SKM-1 (cell line): Measurements from ENCODE around the gene CRELD2.
A peak's percentile ranks its signal among the peaks of the same experiment; 100 is the strongest.

Source experiments
- DNase-seq: peaks from one replicate; lab custom pipeline; 2025; ENCODE audit not compliant: unreplicated experiment; lab: John Stamatoyannopoulos, UW

CRELD2 gene, protein sequence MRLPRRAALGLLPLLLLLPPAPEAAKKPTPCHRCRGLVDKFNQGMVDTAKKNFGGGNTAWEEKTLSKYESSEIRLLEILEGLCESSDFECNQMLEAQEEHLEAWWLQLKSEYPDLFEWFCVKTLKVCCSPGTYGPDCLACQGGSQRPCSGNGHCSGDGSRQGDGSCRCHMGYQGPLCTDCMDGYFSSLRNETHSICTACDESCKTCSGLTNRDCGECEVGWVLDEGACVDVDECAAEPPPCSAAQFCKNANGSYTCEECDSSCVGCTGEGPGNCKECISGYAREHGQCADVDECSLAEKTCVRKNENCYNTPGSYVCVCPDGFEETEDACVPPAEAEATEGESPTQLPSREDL

DNA sequence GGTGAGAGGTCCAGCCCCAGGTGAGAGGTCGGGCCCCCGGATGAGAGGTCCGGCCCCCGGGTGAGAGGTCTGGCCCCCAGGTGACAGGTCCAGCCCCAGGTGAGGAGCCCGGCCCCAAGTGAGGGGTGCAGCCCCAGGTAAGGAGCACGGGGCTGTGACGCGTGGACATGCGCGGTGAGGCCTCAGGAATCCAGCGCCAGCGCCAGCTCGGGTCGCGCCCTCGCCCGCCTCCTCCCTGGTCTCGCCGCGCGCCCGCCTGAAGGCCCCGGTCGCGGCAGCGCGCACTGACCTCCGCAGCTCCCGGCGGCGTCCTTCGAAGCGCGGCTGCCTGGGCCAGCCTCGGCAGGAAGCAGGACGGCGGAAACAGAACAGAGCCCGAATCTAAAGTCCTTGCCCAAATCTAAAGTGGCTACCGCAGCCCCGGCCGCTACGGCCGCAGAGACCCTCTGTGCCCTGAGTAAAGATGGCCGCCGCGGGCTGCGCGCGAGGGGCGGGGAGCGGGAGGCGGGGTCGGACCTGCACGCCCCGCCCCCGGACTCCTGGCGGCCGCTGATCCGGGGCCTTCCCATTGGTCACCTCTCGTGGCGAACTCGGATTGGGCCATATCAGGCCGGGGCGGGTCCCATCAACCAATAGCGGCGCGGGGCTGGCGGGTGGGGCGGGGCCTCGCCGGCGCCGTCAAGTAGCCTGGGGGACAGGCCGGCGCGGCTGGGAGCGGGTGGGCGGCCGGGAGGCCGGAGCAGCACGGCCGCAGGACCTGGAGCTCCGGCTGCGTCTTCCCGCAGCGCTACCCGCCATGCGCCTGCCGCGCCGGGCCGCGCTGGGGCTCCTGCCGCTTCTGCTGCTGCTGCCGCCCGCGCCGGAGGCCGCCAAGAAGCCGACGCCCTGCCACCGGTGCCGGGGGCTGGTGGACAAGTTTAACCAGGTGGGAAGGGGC, at the start of gene CRELD2, which contains the start of gene ALG12:
Gene CRELD2, plus strand, starts transcription at position 661 of the 937 bp plus-strand sequence. Its CDS starts 136 bp downstream, at position 797.
Gene ALG12, minus strand, starts transcription at position 465 of the 937 bp plus-strand sequence. CDS start 4,673 bp downstream, outside the sequence.
- DNase-seq = peak; percentile 95

DNA sequence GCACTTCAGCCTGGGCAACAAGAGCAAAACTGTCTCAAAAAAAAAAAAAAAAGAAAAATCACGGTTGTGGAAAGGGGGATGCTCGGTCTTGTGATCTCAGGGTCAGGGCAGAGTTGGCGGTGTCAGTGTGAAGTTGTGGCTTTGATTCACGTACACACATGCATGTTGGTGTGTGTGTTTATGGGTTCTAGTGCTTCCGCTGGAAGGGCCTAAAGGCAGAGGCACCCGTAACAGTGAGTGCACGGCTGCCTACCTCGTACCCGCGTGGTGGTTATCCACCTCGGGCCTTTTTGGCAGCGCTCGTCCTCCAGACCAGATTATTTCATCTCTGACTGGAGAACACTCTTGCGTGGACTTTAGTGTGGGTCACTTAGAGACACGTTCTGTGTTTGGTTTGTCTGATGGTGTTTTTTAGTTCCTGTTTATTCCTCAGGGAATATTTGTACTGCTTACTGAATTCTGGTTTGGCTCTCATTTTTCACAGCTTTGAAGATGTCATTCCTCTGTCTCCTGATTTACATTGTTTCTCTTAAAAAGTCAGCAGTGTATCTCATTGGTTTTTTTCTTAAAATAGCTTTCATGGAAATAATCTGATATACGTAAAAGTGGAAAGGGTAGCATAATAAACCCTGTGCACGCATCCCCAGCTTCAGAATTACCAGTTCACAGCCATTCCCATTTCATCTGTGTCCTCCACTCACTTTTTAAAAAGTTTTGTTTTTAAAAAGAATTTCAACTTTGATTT, 49.2 kb upstream of the CRELD2 start:
- no peak for DNase-seq

- no peak for DNase-seq
Observed at GRCh38 chr22:49869845-49870712, 48.4 kb upstream of the CRELD2 start.

- no peak for DNase-seq
Observed at GRCh38 chr22:49871482-49871881, 47.0 kb upstream of the CRELD2 start.

GRCh38 chr22:49872347-49872746, 46.1 kb upstream of the CRELD2 start:
- DNase-seq = no peak

- no peak for DNase-seq
Observed at GRCh38 chr22:49873228-49873940, 45.0 kb upstream of the CRELD2 start.

DNA sequence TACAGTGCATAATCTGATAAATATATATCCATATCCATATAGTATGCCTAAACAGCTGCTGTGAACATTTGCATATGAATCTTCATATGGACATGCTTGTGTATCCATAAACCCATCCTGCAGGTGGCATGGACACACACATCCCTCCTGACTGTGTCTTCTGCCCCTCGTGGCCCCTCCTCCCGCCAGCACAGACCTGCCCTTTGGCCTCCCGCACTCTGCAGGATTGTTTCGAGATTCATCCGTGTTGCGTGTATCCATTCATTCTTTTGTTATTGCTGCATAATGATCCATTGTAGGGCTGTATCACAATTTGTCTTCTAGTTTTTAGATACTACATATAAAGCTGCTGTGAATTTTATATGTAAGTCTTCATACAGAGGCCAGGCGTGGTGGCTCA, 40.8 kb upstream of the CRELD2 start:
- DNase-seq = no peak

- no peak for DNase-seq
Observed at GRCh38 chr22:49878206-49878605, 40.2 kb upstream of the CRELD2 start.

DNA sequence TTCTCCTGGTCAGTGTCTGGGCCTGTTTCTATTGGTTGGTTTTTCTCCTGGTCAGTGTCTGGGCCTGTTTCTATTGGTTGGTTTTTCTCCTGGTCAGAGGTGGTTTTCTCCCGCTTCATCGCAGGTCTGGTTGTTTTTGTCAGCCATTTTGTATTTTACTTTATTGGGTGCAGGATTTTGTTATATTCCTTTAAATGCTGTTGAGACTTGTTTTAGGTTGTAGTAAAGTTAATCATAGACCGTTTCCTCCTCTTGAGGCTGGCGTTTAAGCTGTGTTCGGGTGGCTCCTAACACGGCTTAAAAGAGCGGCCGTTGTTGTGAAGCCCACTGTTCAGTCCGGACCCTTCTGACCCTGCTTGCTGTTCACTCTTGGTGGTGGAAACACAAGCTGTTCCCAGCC, 38.6 kb upstream of the CRELD2 start:
- DNase-seq = no peak

DNA sequence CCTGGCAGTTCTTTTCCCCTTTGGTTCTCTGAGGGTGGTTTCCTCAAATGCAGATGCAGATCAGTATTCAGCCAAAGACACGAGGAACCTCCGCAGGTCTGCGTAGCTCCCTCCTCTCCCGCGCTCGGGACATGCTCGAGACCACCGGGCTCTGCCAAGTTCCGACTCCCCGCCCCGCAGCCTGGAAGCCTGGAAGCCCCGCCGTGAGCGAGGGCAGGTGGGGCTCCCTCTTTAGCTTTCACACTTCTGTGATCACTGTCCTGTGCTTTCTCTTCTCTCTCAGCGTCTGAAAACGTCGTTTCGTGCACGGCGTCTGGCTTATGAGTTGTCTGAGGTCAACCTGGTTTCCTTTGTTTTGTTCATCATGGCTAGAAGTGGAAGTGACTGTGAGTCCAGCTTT, 38.2 kb upstream of the CRELD2 start:
- no peak for DNase-seq

- DNase-seq = no peak
Observed at GRCh38 chr22:49881856-49882255, 36.6 kb upstream of the CRELD2 start.

DNA sequence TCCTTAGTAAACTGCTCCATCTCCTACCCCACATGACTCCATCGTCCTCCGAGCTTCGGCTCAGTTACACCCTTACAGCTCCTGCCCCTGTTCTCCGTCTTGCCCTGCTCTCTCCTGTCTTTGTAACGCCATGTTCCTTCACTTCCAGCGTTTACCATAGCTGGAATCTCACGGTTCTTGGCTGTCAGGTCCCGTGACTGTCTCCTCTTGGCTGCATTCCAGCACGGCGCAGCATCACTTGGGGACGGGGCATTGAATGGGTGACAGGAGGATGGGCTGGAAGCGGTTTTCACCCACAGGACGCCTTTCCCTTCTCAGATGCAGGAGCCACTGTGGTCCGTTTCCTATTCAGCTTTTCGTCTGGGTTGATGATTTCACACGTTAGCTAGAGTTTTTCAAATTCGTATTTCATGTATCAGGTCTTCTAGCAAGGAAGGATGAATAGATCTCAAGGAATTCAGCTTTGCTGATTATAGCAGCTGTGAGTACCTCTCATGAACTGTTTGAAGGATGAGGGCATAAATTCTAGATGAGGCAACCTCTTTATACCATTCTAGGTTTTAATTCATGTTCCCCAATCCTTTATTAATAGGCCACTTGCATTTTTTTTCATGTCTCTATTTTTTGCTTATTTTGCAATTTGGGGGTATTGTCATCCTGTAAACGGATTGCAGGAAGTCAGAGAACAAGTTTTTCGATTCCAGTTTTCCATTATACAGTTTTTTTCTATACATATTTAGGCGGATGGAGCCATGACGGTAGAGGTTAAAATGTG, 35.7 kb upstream of the CRELD2 start:
- no peak for DNase-seq

DNA sequence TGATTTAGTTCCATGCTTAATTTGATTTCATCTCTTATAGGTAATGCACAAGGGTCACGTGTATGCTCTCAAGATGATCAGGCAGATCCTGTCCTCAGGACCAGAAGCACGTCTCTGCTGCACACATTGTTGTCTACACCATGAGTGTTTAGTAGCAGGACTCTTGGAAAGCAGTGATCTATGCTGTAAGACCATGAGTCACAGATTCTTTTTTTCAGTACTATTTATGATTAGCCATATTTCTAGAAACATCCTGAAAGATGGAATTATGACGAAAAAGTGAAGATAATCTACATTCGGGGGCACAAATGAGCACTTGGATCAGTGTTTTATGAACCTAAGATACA, 35.2 kb upstream of the CRELD2 start:
- DNase-seq = no peak

DNA sequence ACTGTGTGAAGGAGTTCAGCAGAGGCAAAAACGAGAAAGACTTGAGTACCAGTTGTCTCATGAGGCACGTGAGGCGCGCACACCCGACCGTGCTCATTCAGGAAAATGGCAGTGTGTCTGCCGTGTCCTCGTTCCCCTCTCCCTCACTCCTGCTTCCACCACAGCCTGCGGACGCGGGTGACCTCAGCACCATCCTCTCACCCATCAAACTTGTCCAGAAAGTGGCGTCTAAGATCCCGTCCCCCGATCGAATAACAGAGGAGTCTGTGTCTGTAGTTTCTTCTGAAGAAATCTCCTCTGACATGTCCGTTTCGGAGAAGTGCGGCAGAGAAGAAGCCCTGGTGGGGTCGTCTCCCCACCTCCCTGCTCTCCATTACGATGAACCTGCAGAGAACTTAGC, 34.4 kb upstream of the CRELD2 start:
- DNase-seq = no peak

DNA sequence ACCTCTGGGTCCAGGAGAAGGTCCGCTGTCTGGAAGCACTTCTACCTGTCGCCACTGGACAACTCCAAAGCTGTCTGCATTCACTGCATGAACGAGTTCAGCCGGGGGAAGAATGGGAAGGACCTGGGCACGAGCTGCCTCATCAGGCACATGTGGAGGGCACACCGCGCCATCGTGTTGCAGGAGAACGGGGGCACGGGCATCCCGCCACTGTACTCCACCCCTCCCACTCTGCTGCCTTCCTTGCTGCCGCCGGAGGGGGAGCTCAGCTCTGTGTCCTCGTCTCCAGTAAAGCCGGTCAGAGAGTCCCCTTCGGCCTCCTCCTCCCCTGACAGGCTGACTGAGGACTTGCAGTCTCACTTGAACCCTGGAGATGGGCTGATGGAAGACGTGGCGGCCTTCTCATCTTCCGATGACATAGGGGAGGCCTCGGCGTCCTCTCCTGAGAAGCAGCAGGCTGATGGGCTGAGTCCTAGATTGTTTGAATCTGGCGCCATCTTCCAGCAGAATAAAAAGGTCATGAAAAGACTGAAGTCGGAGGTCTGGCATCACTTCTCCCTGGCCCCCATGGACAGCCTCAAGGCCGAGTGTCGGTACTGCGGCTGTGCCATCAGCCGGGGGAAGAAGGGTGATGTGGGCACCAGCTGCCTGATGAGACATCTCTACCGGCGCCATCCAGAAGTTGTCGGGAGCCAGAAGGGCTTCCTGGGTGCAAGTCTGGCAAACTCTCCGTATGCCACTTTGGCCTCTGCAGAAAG, 33.8 kb upstream of the CRELD2 start:
- no peak for DNase-seq

DNA sequence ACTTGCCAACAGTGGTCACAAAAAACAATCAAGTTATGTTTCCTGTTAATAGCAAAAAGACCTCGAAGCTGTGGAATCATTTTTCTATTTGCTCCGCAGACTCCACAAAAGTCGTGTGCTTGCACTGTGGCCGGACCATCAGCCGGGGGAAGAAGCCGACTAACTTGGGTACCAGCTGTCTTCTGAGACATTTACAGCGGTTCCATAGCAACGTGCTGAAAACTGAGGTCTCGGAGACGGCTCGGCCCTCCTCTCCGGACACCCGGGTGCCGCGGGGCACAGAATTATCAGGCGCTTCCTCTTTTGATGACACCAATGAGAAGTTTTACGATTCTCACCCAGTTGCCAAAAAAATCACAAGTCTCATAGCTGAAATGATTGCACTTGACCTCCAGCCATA, 33.2 kb upstream of the CRELD2 start:
- DNase-seq = no peak

- DNase-seq = no peak
Observed at GRCh38 chr22:49885881-49886280, 32.6 kb upstream of the CRELD2 start.

GRCh38 chr22:49886346-49887063, 31.9 kb upstream of the CRELD2 start:
- DNase-seq = no peak
